UCSD-AML1 (cell line): ENCODE results near the gene ALOX12.

Experiments used
- DNase-seq: peaks from one replicate; lab custom pipeline; 2025; ENCODE audit not compliant: unreplicated experiment; lab: John Stamatoyannopoulos, UW

ALOX12 gene

GRCh38 chr17:7020894-7021664 lies 25.2 kb downstream of the ALOX12 start:
- DNase-seq = no peak

- peak; percentile 91 for DNase-seq
These were observed 26.3 kb downstream of the ALOX12 start for GRCh38 chr17:7021993-7022778.

- peak; percentile 70 for DNase-seq
These were observed 27.1 kb downstream of the ALOX12 start, which contains the start of gene BCL6B for GRCh38 chr17:7022781-7023571. BCL6B (plus strand) TSS chr17:7023050; CDS start chr17:7023672, 622 bp downstream.

- no peak for DNase-seq
These were observed 27.9 kb downstream of the ALOX12 start for GRCh38 chr17:7023576-7024401.

GRCh38 chr17:7024402-7024785 lies 28.5 kb downstream of the ALOX12 start:
- no peak for DNase-seq

GRCh38 chr17:7025245-7025644 lies 29.4 kb downstream of the ALOX12 start:
- DNase-seq = no peak

- no peak for DNase-seq
These were observed 30.7 kb downstream of the ALOX12 start for GRCh38 chr17:7026471-7027115.

GRCh38 chr17:7027335-7027734 lies 31.5 kb downstream of the ALOX12 start:
- no peak for DNase-seq

- DNase-seq = no peak
These were observed 33.2 kb downstream of the ALOX12 start for GRCh38 chr17:7029096-7029495.

GRCh38 chr17:7029659-7030058 lies 33.8 kb downstream of the ALOX12 start:
- DNase-seq = peak; percentile 69

GRCh38 chr17:7034955-7035590 lies 39.2 kb downstream of the ALOX12 start:
- peak; percentile 80 for DNase-seq

GRCh38 chr17:7035591-7036368 lies 39.9 kb downstream of the ALOX12 start, which contains the start of gene SLC16A13:
SLC16A13 (plus strand) TSS chr17:7036015; CDS start chr17:7036383, 368 bp downstream.
- peak; percentile 96 for DNase-seq

- DNase-seq = no peak
These were observed 42.4 kb downstream of the ALOX12 start for GRCh38 chr17:7038025-7038862.

GRCh38 chr17:7039832-7040231 lies 44.0 kb downstream of the ALOX12 start:
- DNase-seq = no peak

GRCh38 chr17:7041607-7042500 lies 46.0 kb downstream of the ALOX12 start:
- DNase-seq = no peak

- no peak for DNase-seq
These were observed 46.8 kb downstream of the ALOX12 start for GRCh38 chr17:7042501-7043181.
